Measurements from ENCODE around the gene ZEB1. TPM values are rescaled to one million over a fixed set of nuclear protein-coding genes. Genes with fewer than 3 reads are reported as not detected.

The ZEB1 gene
- total and polyA plus RNA-seq, 2 of the 8 experiments (the other 6 are each of a cell fraction or from before 2014, with no cell fraction given), result 0.08 to 0.15 TPM

DNA sequence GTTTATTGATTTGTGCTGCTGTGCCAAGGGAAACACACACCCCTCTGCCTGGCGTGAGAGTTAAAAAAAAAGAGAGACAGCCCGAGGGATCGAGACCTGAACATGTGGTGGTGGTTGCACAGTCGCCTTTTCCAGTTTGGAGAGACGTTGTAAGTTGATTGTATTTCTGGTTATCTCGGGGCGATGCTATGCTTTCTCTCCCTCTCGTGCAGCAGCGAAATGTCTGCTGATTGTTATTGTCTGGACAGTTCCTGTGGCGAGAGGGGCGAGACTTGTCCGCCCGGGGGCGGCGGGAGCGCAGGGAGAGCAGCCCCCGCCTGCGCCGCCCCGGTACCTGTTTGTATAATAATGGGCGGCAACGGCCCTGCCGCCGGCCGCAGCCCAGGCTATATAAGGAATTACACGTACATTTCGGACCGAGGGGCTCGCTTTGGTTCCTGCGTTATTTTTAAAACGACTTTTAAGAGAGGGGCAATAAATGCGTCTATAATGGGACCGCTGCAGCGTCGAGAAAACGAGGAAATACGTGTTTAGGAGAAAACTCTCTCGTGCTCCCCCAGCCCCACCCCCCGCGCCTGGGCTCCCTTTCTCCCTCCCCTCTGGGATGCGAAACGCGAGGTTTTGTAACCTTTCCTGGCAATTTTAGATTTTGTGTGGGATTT, 1.7 kb downstream of the ZEB1 start:
- H3K27me3 ChIP-seq (replicated peaks in 1 of 4; ENCODE audit: control insufficient read depth in 3 of 4, extremely low read depth in 1 of 4, insufficient read depth in 3 of 4, low read length in 3 of 4), result peaks cover 13 to 54% (median 31%) of the 10 kb centered on the region in 4 experiments
- 6% methylated on average over 31 of the region's 43 CpGs; no CpG with 5 or more reads in 1 of the 2 experiments for WGBS, 2 experiments (ENCODE audit: extremely low coverage in 1 of 2, insufficient coverage in 1 of 2, insufficient read length in 1 of 2, insufficient replicate concordance in 2 of 2, low coverage in 1 of 2, low lambda C conversion rate in 2 of 2, missing lambda C conversion rate in 1 of 2)
- H3K23ac ChIP-seq (ENCODE audit: insufficient read length), result no peak overlapping the region
- no peak overlapping the region for H3K56ac ChIP-seq (replicated peaks; ENCODE audit: insufficient read length, low read depth, low read length)
- no peak overlapping the region for H4K91ac ChIP-seq (replicated peaks; ENCODE audit: insufficient read length, low read length)
- no peak overlapping the region for H3K14ac ChIP-seq (ENCODE audit: insufficient read length)
- peaks cover 0 to 4% (median 3%) of the 10 kb centered on the region in 4 experiments; a peak in 4 of 7 replicates for H3K4me1 ChIP-seq (replicated peaks in 1 of 4; ENCODE audit: control insufficient read depth in 3 of 4, insufficient read depth in 4 of 4, low read length in 3 of 4)
- ChIA-PET CTCF (ENCODE audit: partially characterized antibody) (no interaction called here), POLR2A (ENCODE audit: partially characterized antibody) (no interaction called here)
- H3K79me1 ChIP-seq (ENCODE audit: low read depth, low read length), result no peaks in the 10 kb centered on the region
- H3K23me2 ChIP-seq (ENCODE audit: low read depth, low read length), result peaks cover 14% of the 10 kb centered on the region
- no peak overlapping the region for H2AK5ac ChIP-seq (ENCODE audit: low read depth, low read length)
- H3K27ac ChIP-seq (ENCODE audit: low read depth, low read length), result no peak overlapping the region
- DNase-seq (ENCODE audit: low read depth in 1 of 2, low spot score in 2 of 2), result peak in 1 of 2 experiments; percentile 47
- H4K20me1 ChIP-seq (replicated peaks in 1 of 2; ENCODE audit: control insufficient read depth in 1 of 2, insufficient read depth in 2 of 2, low read length in 2 of 2), result peaks cover 2 to 8% of the 10 kb centered on the region in 2 experiments
- H2AFZ ChIP-seq (ENCODE audit: low read length), result no peak overlapping the region
- no peak for FAIRE-seq
- H3K36me3 ChIP-seq (ENCODE audit: control insufficient read depth in 2 of 4, insufficient read depth in 4 of 4, low read length in 3 of 4), result no peaks in the 10 kb centered on the region; a peak in 1 of 8 replicates
- H4K5ac ChIP-seq (ENCODE audit: insufficient read length, low read depth, low read length), result no peak overlapping the region
- no peak overlapping the region for H3K18ac ChIP-seq (ENCODE audit: extremely low read depth, low read length)
- peak overlapping the region; percentile 78 to 91 for H3K4me2 ChIP-seq (ENCODE audit: insufficient read depth in 1 of 2, low read depth in 2 of 2, low read length in 2 of 2)
- no peak overlapping the region for H2BK5ac ChIP-seq (ENCODE audit: low read depth, low read length)
- H3K9me3 ChIP-seq (ENCODE audit: insufficient read depth in 2 of 2, low read depth in 1 of 2, low read length in 1 of 2), result no peaks in the 10 kb centered on the region
- H4K8ac ChIP-seq (ENCODE audit: extremely low read depth, insufficient read depth, low read length), result no peak overlapping the region
- no peak overlapping the region for H2BK12ac ChIP-seq (ENCODE audit: low read depth, low read length)
- H3K79me2 ChIP-seq (ENCODE audit: control insufficient read depth in 1 of 2, insufficient read depth in 2 of 2, low read length in 2 of 2), result no peaks in the 10 kb centered on the region
- H3K4me3 ChIP-seq (ENCODE audit: extremely low read depth in 1 of 4, insufficient read depth in 2 of 4, low read depth in 3 of 4, low read length in 4 of 4), result peak overlapping the region; percentile 36 to 63 (median 44)
- H3K4ac ChIP-seq (replicated peaks; ENCODE audit: insufficient read length, low read depth, low read length), result no peak overlapping the region
- H3K9ac ChIP-seq (replicated peaks in 1 of 4; ENCODE audit: extremely low read depth in 1 of 4, low read depth in 3 of 4, low read length in 3 of 4), result peak overlapping the region in 1 of 4 experiments; percentile 33; a peak in 1 of 7 replicates
- no peak overlapping the region for H2BK20ac ChIP-seq (ENCODE audit: low read length)
- no peak overlapping the region for H2BK120ac ChIP-seq (replicated peaks; ENCODE audit: low read depth, low read length)
- H2BK15ac ChIP-seq (ENCODE audit: low read length), result no peak overlapping the region
- peak; percentile 61; the same call in 1 of the 2 replicates for TF ChIP-seq SUZ12 (IDR thresholded peaks at IDR 0.05; ENCODE audit: low read length)
- no peak for TF ChIP-seq SIX5 (IDR thresholded peaks at IDR 0.05; ENCODE audit: low read depth, low read length)
- TF ChIP-seq CBX5 (IDR thresholded peaks at IDR 0.05; ENCODE audit: low read depth, low read length), result no peak
- no peak for TF ChIP-seq CTBP2 (IDR thresholded peaks at IDR 0.05; ENCODE audit: borderline replicate concordance, insufficient read depth, insufficient read length, low read length)
- no peak for TF ChIP-seq CHD1 (IDR thresholded peaks at IDR 0.05; ENCODE audit: low read depth, low read length)
- no peak for TF ChIP-seq NANOG (IDR thresholded peaks at IDR 0.05; ENCODE audit: insufficient read depth, low read depth, low read length, poor library complexity, severe bottlenecking)
- TF ChIP-seq KDM1A (IDR thresholded peaks at IDR 0.05; ENCODE audit: borderline replicate concordance, low read length), result no peak
- TF ChIP-seq EP300 (IDR thresholded peaks at IDR 0.05; ENCODE audit: borderline replicate concordance in 1 of 2, low read depth in 2 of 2, low read length in 2 of 2), result no peak
- 0 out of 2 replicates have a peak, but pooled peaks have one; percentile 22 for TF ChIP-seq CBX8 (IDR thresholded peaks at IDR 0.05; ENCODE audit: borderline replicate concordance, low read depth, low read length)
- TF ChIP-seq EZH2 (IDR thresholded peaks at IDR 0.05; ENCODE audit: low read depth, low read length, severe bottlenecking), result peak; percentile 65
- peak; percentile 37 for TF ChIP-seq RNF2 (IDR thresholded peaks at IDR 0.05; ENCODE audit: borderline replicate concordance, low read depth, low read length, missing control alignments, poor library complexity, severe bottlenecking)
